ENCODE data around the gene NFIC.

The NFIC gene

DNA sequence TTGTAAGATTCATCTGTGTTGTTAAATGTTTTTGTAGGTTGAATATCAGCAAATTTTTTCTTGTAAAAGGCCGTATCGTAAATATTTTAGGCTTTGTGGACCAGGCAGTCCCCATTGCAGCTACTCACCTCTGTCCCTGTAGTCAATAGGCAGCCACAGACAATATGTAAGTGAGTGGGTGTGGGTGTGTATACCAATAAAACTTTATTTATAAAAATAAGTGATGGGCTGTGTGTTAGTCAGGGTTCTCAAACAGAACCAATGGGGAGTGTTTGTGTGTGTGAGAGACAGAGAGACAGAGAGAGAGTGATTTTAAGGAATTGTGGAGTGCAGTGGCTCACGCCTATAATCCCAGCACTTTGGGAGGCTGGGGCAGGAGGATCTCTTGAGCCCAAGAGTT lies 37.6 kb upstream of the NFIC start:
- TF ChIP-seq RAD21 (IDR thresholded peaks at IDR 0.05; ENCODE audit: low read depth) (no peak), CREB1 (IDR thresholded peaks at IDR 0.05; ENCODE audit: low read depth) (no peak), TEAD4 (IDR thresholded peaks at IDR 0.05) (no peak), ZBTB7A (IDR thresholded peaks at IDR 0.05; ENCODE audit: low read depth) (no peak), YY1 (IDR thresholded peaks at IDR 0.05; ENCODE audit: low read depth) (no peak), TAF1 (IDR thresholded peaks at IDR 0.05; ENCODE audit: low read depth) (no peak), CEBPB (IDR thresholded peaks at IDR 0.05) (no peak), NFIC (IDR thresholded peaks at IDR 0.05) (no peak), EGR1 (IDR thresholded peaks at IDR 0.05) (no peak), FOXM1 (IDR thresholded peaks at IDR 0.05; ENCODE audit: borderline replicate concordance, low read depth) (no peak), TCF12 (IDR thresholded peaks at IDR 0.05; ENCODE audit: low read depth) (no peak), EP300 (IDR thresholded peaks at IDR 0.05; ENCODE audit: borderline replicate concordance) (no peak)
- TF ChIP-seq, protein P1, sequence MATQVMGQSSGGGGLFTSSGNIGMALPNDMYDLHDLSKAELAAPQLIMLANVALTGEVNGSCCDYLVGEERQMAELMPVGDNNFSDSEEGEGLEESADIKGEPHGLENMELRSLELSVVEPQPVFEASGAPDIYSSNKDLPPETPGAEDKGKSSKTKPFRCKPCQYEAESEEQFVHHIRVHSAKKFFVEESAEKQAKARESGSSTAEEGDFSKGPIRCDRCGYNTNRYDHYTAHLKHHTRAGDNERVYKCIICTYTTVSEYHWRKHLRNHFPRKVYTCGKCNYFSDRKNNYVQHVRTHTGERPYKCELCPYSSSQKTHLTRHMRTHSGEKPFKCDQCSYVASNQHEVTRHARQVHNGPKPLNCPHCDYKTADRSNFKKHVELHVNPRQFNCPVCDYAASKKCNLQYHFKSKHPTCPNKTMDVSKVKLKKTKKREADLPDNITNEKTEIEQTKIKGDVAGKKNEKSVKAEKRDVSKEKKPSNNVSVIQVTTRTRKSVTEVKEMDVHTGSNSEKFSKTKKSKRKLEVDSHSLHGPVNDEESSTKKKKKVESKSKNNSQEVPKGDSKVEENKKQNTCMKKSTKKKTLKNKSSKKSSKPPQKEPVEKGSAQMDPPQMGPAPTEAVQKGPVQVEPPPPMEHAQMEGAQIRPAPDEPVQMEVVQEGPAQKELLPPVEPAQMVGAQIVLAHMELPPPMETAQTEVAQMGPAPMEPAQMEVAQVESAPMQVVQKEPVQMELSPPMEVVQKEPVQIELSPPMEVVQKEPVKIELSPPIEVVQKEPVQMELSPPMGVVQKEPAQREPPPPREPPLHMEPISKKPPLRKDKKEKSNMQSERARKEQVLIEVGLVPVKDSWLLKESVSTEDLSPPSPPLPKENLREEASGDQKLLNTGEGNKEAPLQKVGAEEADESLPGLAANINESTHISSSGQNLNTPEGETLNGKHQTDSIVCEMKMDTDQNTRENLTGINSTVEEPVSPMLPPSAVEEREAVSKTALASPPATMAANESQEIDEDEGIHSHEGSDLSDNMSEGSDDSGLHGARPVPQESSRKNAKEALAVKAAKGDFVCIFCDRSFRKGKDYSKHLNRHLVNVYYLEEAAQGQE (IDR thresholded peaks at IDR 0.05; ENCODE audit: low read depth): no peak
- TF ChIP-seq, protein P2, sequence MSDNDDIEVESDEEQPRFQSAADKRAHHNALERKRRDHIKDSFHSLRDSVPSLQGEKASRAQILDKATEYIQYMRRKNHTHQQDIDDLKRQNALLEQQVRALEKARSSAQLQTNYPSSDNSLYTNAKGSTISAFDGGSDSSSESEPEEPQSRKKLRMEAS (IDR thresholded peaks at IDR 0.05): no peak
- TF ChIP-seq, protein P3, sequence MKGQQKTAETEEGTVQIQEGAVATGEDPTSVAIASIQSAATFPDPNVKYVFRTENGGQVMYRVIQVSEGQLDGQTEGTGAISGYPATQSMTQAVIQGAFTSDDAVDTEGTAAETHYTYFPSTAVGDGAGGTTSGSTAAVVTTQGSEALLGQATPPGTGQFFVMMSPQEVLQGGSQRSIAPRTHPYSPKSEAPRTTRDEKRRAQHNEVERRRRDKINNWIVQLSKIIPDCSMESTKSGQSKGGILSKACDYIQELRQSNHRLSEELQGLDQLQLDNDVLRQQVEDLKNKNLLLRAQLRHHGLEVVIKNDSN (IDR thresholded peaks at IDR 0.05): no peak

DNA sequence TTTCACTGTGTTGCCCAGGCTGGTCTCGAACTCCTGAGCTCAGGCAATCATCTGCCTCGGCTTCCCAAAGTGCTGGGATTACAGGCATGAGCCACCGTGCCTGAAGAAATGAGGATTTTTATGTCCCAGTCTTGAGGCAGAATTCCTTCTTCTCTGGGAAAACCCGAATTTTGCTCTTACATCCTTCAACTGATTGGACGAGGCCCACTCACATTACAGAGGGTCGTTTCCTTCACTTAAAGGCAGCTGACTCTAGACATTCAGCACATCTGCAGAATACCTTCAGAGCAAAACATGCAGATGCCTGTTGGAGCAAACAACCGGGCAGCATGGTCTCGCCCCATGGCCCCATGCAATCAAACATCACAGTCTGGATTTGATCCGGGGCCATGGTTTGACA lies 36.3 kb upstream of the NFIC start:
- TF ChIP-seq ZBTB7A (IDR thresholded peaks at IDR 0.05; ENCODE audit: low read depth): no peak
- TF ChIP-seq, protein P3 (IDR thresholded peaks at IDR 0.05): no peak
- TF ChIP-seq NFIC (IDR thresholded peaks at IDR 0.05): no peak
- TF ChIP-seq TAF1 (IDR thresholded peaks at IDR 0.05; ENCODE audit: low read depth): no peak
- no peak for TF ChIP-seq YY1 (IDR thresholded peaks at IDR 0.05; ENCODE audit: low read depth)
- no peak for TF ChIP-seq EP300 (IDR thresholded peaks at IDR 0.05; ENCODE audit: borderline replicate concordance)
- no peak for TF ChIP-seq TCF12 (IDR thresholded peaks at IDR 0.05; ENCODE audit: low read depth)
- TF ChIP-seq RAD21 (IDR thresholded peaks at IDR 0.05; ENCODE audit: low read depth): no peak
- no peak for TF ChIP-seq EGR1 (IDR thresholded peaks at IDR 0.05)
- TF ChIP-seq FOXM1 (IDR thresholded peaks at IDR 0.05; ENCODE audit: borderline replicate concordance, low read depth): no peak
- TF ChIP-seq TEAD4 (IDR thresholded peaks at IDR 0.05): no peak
- TF ChIP-seq, protein P1 (IDR thresholded peaks at IDR 0.05; ENCODE audit: low read depth): no peak
- TF ChIP-seq CREB1 (IDR thresholded peaks at IDR 0.05; ENCODE audit: low read depth): no peak
- TF ChIP-seq, protein P2 (IDR thresholded peaks at IDR 0.05): no peak
- TF ChIP-seq CEBPB (IDR thresholded peaks at IDR 0.05): no peak

DNA sequence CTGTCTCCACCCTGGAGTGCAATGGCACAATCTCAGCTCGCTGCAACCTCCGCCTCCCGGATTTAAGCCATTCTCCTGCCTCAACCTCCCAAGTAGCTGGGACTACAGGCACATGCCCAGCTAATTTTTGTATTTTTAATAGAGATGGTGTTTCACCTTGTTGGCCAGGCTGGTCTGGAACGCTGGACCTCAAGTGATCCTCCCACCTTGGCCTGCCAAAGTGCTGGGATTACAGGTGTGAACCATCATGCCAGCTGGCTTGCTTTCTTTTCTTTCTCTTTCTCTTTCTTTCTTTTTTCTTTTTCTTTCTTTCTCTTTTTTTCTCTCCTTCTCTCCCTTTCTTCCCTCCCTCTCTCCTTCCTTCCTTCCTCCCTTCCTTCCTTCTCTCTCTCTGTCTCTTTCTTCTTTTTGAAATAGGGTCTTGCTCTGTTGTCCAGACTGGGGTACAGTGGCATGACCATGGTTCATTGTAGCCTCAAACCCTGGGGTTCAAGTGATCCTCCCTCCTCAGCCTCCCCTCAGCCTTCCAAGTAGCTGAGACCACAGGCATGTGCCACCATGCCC lies 33.3 kb upstream of the NFIC start:
- TF ChIP-seq, protein P2 (IDR thresholded peaks at IDR 0.05): no peak
- TF ChIP-seq, protein P3 (IDR thresholded peaks at IDR 0.05): no peak
- no peak for TF ChIP-seq CREB1 (IDR thresholded peaks at IDR 0.05; ENCODE audit: low read depth)
- TF ChIP-seq FOXM1 (IDR thresholded peaks at IDR 0.05; ENCODE audit: borderline replicate concordance, low read depth): no peak
- TF ChIP-seq ZBTB7A (IDR thresholded peaks at IDR 0.05; ENCODE audit: low read depth): no peak

DNA sequence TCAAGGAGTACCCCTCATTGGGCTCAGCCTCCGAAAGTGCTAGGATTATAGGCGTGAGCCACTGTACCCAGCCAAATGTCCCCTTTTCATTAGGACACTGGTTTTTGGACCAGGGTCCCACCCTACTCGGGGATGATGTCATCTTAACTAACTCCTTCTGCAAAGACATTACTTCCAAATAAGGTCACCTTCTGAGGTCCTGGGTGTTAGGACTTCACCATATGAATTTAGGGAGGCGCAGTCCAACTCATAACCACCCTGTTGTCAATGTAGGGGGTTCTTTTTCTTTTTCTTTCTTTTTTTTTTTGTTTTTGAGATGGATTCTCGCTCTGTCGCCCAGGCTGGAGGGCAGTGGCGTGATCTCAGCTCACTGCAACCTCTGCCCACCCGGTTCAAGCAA lies 32.7 kb upstream of the NFIC start:
- TF ChIP-seq YY1 (IDR thresholded peaks at IDR 0.05; ENCODE audit: low read depth): no peak
- TF ChIP-seq, protein P3 (IDR thresholded peaks at IDR 0.05): no peak
- TF ChIP-seq NFIC (IDR thresholded peaks at IDR 0.05): no peak
- no peak for TF ChIP-seq TAF1 (IDR thresholded peaks at IDR 0.05; ENCODE audit: low read depth)
- TF ChIP-seq FOXM1 (IDR thresholded peaks at IDR 0.05; ENCODE audit: borderline replicate concordance, low read depth): no peak
- TF ChIP-seq CEBPB (IDR thresholded peaks at IDR 0.05): no peak
- TF ChIP-seq RAD21 (IDR thresholded peaks at IDR 0.05; ENCODE audit: low read depth): no peak
- TF ChIP-seq TEAD4 (IDR thresholded peaks at IDR 0.05): no peak
- TF ChIP-seq CREB1 (IDR thresholded peaks at IDR 0.05; ENCODE audit: low read depth): no peak
- TF ChIP-seq EGR1 (IDR thresholded peaks at IDR 0.05): no peak
- TF ChIP-seq, protein P2 (IDR thresholded peaks at IDR 0.05): no peak
- no peak for TF ChIP-seq ZBTB7A (IDR thresholded peaks at IDR 0.05; ENCODE audit: low read depth)
- TF ChIP-seq, protein P1 (IDR thresholded peaks at IDR 0.05; ENCODE audit: low read depth): no peak
- TF ChIP-seq EP300 (IDR thresholded peaks at IDR 0.05; ENCODE audit: borderline replicate concordance): no peak
- TF ChIP-seq TCF12 (IDR thresholded peaks at IDR 0.05; ENCODE audit: low read depth): no peak

All from Ishikawa (cell line).